SK-N-SH (cell line): ENCODE results near the gene PNPLA8. TPM values are rescaled to one million over a fixed set of nuclear protein-coding genes. Genes with fewer than 3 reads are reported as not detected.

Experiments used
- CTCF ChIA-PET: fragments of 300-600, 350-600 bp; formaldehyde crosslinking; extraction: SDS; loops from one replicate; lab custom pipeline; 2021; lab: Yijun Ruan, JAX
- POLR2A ChIA-PET: fragments of 350-600 bp; sonication (Branson Sonifier 250); formaldehyde crosslinking; extraction: SDS; loops from one replicate; lab custom pipeline; 2020; ENCODE audit warnings: antibody characterized with exemption, inconsistent platforms; lab: Yijun Ruan, JAX
- DNase-seq: peaks from one replicate; pipeline ENCODE4 v3.0.0; 2012
- H2AFZ ChIP-seq: fragments of 200-600 bp; sonication (generic); 2 replicates; pipeline ENCODE4 v1.8.1; 2016; ENCODE audit warnings: antibody characterized with exemption, mild to moderate bottlenecking, low read depth
- H3F3A ChIP-seq: fragments of 200-600 bp; sonication (generic); replicated peaks from 2 replicates; pipeline ENCODE3; 2016; ENCODE audit warnings: antibody characterized with exemption, mild to moderate bottlenecking; ENCODE audit not compliant: insufficient read depth
- H3K27ac ChIP-seq, 2 experiments: fragments of 200-500 bp in 1 of 2; fragments of 200-600 bp in 1 of 2; sonication (Bioruptor generic) in 1 of 2; sonication (generic), shearing (Covaris generic) in 1 of 2; 2 replicates each; pipeline versions ENCODE4 v1.5.1 to v1.6.1; 2014 to 2016; ENCODE audit warnings: low read depth in 2 of 2, inconsistent platforms in 1 of 2, low read length in 1 of 2, mild to moderate bottlenecking in 1 of 2, mixed read lengths in 1 of 2
- H3K27me3 ChIP-seq: fragments of 200-600 bp; sonication (generic), shearing (Covaris generic); 2 replicates; pipeline ENCODE4 v1.6.1; 2016; ENCODE audit warnings: mixed run types; ENCODE audit not compliant: insufficient read depth
- H3K36me3 ChIP-seq, 2 experiments: fragments of 200-500 bp in 1 of 2; fragments of 200-600 bp in 1 of 2; sonication (Bioruptor generic) in 1 of 2; sonication (generic) in 1 of 2; replicated peaks in 1 of 2; 2 replicates each; pipeline versions ENCODE3 to v1.5.1; 2014 to 2016; ENCODE audit warnings: low read length in 1 of 2, mild to moderate bottlenecking in 1 of 2; ENCODE audit not compliant: insufficient read depth in 2 of 2, control insufficient read depth in 1 of 2
- H3K4me1 ChIP-seq, 2 experiments: fragments of 200-500 bp in 1 of 2; fragments of 200-600 bp in 1 of 2; sonication (Bioruptor generic) in 1 of 2; sonication (generic), shearing (Covaris generic) in 1 of 2; 2 replicates each; pipeline versions ENCODE4 v1.5.1 to v1.6.1; 2014 to 2016; ENCODE audit warnings: low read depth in 1 of 2, low read length in 1 of 2, mixed run types in 1 of 2; ENCODE audit not compliant: insufficient read depth in 2 of 2, control insufficient read depth in 1 of 2
- H3K4me2 ChIP-seq: fragments of 200-600 bp; sonication (generic), shearing (Covaris generic); 2 replicates; pipeline ENCODE4 v1.6.1; 2017; ENCODE audit warnings: mixed run types
- H3K4me3 ChIP-seq, 2 experiments: fragments of 200-500 bp in 1 of 2; fragments of 200-600 bp in 1 of 2; sonication (Bioruptor generic) in 1 of 2; sonication (generic), shearing (Covaris generic) in 1 of 2; 2 replicates each; pipeline versions ENCODE4 v1.5.1 to v1.8.1; 2014 to 2016; ENCODE audit warnings: low read depth in 2 of 2, inconsistent platforms in 1 of 2, low read length in 1 of 2, mild to moderate bottlenecking in 1 of 2, mixed read lengths in 1 of 2, moderate library complexity in 1 of 2
- H3K79me2 ChIP-seq: fragments of 200-600 bp; sonication (generic); 2 replicates; pipeline ENCODE4 v1.8.1; 2017; ENCODE audit warnings: mild to moderate bottlenecking; ENCODE audit not compliant: insufficient read depth
- H3K9ac ChIP-seq: fragments of 200-600 bp; sonication (generic); 2 replicates; pipeline ENCODE4 v1.6.1; 2017; ENCODE audit warnings: mixed run types
- H3K9me2 ChIP-seq: fragments of 200-600 bp; sonication (generic); 2 replicates; pipeline ENCODE4 v1.6.1; 2017; ENCODE audit warnings: mixed run types
- H3K9me3 ChIP-seq: fragments of 200-600 bp; sonication (generic); 2 replicates; pipeline ENCODE4 v1.6.1; 2017; ENCODE audit warnings: mixed run types, mild to moderate bottlenecking, moderate library complexity
- H4K20me1 ChIP-seq: fragments of 200-600 bp; sonication (generic); 2 replicates; pipeline ENCODE4 v1.6.1; 2017; ENCODE audit warnings: mild to moderate bottlenecking, mixed run types; ENCODE audit not compliant: insufficient read depth
- CTCF ChIP-seq: fragments of 200-600 bp; sonication (generic); IDR thresholded peaks from 2 replicates; pipeline ENCODE4 v1.6.1; 2017; ENCODE audit warnings: antibody characterized with exemption, mild to moderate bottlenecking, moderate library complexity
- ELF1 ChIP-seq: IDR thresholded peaks from 2 replicates; pipeline ENCODE4 v1.4.0; 2012
- GABPA ChIP-seq: IDR thresholded peaks from 2 replicates; pipeline ENCODE4 v1.4.0; 2012; ENCODE audit warnings: low read depth, mild to moderate bottlenecking
- GATA2 ChIP-seq: sonication (generic); formaldehyde crosslinking; IDR thresholded peaks from 2 replicates; pipeline ENCODE4 v1.5.0; 2020; ENCODE audit warnings: mild to moderate bottlenecking, missing genetic modification reagents
- MXI1 ChIP-seq: IDR thresholded peaks from 2 replicates; pipeline ENCODE4 v1.6.1; 2012; ENCODE audit warnings: mild to moderate bottlenecking, low read depth, low read length, improper control_type of control experiment
- PBX3 ChIP-seq: IDR thresholded peaks from 2 replicates; pipeline ENCODE4; 2012
- RCOR1 ChIP-seq: fragments of 150-350 bp; IDR thresholded peaks from 2 replicates; pipeline ENCODE4 v1.6.1; 2017; ENCODE audit warnings: antibody characterized with exemption, low read length
- REST ChIP-seq: IDR thresholded peaks from 2 replicates; pipeline ENCODE4 v1.6.1; 2012; ENCODE audit warnings: mild to moderate bottlenecking, low read depth, low read length, moderate library complexity
- RXRA ChIP-seq: IDR thresholded peaks from 2 replicates; pipeline ENCODE4 v1.4.0; 2012; ENCODE audit warnings: low read depth, mild to moderate bottlenecking, borderline replicate concordance
- TEAD4 ChIP-seq: IDR thresholded peaks from 2 replicates; pipeline ENCODE4 v1.4.0; 2012; ENCODE audit warnings: mild to moderate bottlenecking, borderline replicate concordance; ENCODE audit not compliant: insufficient read depth
- USF1 ChIP-seq: IDR thresholded peaks from 2 replicates; pipeline ENCODE4 v1.4.0; 2012; ENCODE audit warnings: low read depth, borderline replicate concordance
- USF2 ChIP-seq: fragments of 150-350 bp; IDR thresholded peaks from 2 replicates; pipeline ENCODE4 v1.6.1; 2017; ENCODE audit warnings: antibody characterized with exemption, low read length, low read depth, borderline replicate concordance
- ZBTB33 ChIP-seq: IDR thresholded peaks from 2 replicates; pipeline ENCODE4 v1.4.0; 2012; ENCODE audit warnings: low read depth, borderline replicate concordance
- WGBS: methylation state at CpG from one replicate; pipeline ENCODE4 v1.1.6; 2017; ENCODE audit warnings: low lambda C conversion rate; 5-methylcytosine and 5-hydroxymethylcytosine counted together
- polyA plus RNA-seq, 3 experiments: library from polyadenylated mRNA; depleted of rRNA; stranded (reverse); fragments of >200 nt; gene quantifications; 2 replicates each; pipeline ENCODE4 v1.2.3, GENCODE V29; 2012

The PNPLA8 gene
- polyA plus RNA-seq, 1 of the 3 experiments (the other 2 are of a cell fraction) = 7.2 TPM

- TF ChIP-seq CTCF (no peak), RCOR1 (no peak), RXRA (no peak), GABPA (no peak)
- TF ChIP-seq, all 33 proteins: peak for 0
These were observed 49.2 kb upstream of the PNPLA8 start (continued) for GRCh38 chr7:108575156-108575555.

- H3K27me3 ChIP-seq = no peaks in the 10 kb centered on the region
- no peaks in the 10 kb centered on the region for H3K9me2 ChIP-seq
- H3K4me3 ChIP-seq = no peak overlapping the region
- ChIA-PET POLR2A (no interaction called here), CTCF (interaction anchor here (1.4 kb wide), 1 partner anchor 20 kb away, joined by 3 read pairs; no protein-coding TSS in a partner anchor)
- peaks cover 10 to 26% of the 10 kb centered on the region in 2 experiments; a peak in 3 of 4 replicates for H3K4me1 ChIP-seq
- no peaks in the 10 kb centered on the region for H3K9me3 ChIP-seq
- no peak overlapping the region for H3K27ac ChIP-seq
- H4K20me1 ChIP-seq = no peaks in the 10 kb centered on the region
- WGBS = 81% methylated on average over 2 of the region's 2 CpGs
- H2AFZ ChIP-seq = no peak overlapping the region
- peaks cover 15% of the 10 kb centered on the region for H3F3A ChIP-seq
- no peak overlapping the region for H3K4me2 ChIP-seq
- H3K9ac ChIP-seq = no peak overlapping the region
- peaks cover 39% of the 10 kb centered on the region for H3K79me2 ChIP-seq
- DNase-seq = no peak
- TF ChIP-seq MXI1 = no peak
- TF ChIP-seq USF1 = no peak
- TF ChIP-seq ELF1 = no peak
- no peak for TF ChIP-seq ZBTB33
- no peak for TF ChIP-seq GATA2 (CRISPR knock-in tag)
- TF ChIP-seq PBX3 = no peak
- TF ChIP-seq TEAD4 = no peak
- no peak for TF ChIP-seq GABPA
- no peak for TF ChIP-seq REST
- no peak for TF ChIP-seq CTCF
- no peak for TF ChIP-seq RCOR1
- TF ChIP-seq USF2 = no peak
- TF ChIP-seq, all 33 proteins: peak for 0
- H3K36me3 ChIP-seq = peaks cover 29 to 48% of the 10 kb centered on the region in 2 experiments
These were observed 46.5 kb upstream of the PNPLA8 start for GRCh38 chr7:108572480-108572879.
